Hematopoietic multipotent progenitor cell treated with erythropoietin and hydrocortisone succinate and interleukin-3 and kit ligand, for 17 days (in vitro differentiated cells): ENCODE measurements around the gene IKZF3.
A peak's percentile ranks its signal among the peaks of the same experiment; 100 is the strongest.
"Not testable (repeated sequence)": the region's sequence is repeated elsewhere in the genome, so short reads cannot be mapped to it uniquely, and the experiment has no call there.

Source experiments
- DNase-seq: peaks from one replicate; pipeline ENCODE4 v3.0.0-alpha.2; 2015; ENCODE audit warnings: low spot score

Gene IKZF3

GRCh38 chr17:39863918-39864746 is at the start of gene IKZF3:
IKZF3 (minus strand) TSS chr17:39864312; CDS start chr17:39864126, 186 bp downstream.
- no peak for DNase-seq

- DNase-seq = no peak
Measured at GRCh38 chr17:39908789-39909352, 44.8 kb upstream of the IKZF3 start.

DNA sequence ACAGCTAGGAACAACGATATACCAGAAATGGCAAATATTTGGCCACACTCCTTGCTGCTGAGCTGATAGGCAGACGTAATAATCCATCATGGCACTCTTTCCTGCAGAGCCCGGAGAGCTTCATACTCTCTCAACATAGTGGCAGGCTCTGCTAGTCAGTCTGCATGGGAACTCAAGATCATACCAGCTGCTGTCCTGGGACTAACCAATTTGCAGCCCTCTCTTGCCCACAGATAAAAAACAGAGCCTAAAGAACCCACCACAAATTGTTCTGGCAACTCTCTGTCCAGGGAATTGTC is 40.8 kb upstream of the IKZF3 start:
- DNase-seq = no peak

- DNase-seq = no peak
Measured at GRCh38 chr17:39903158-39903884, 39.2 kb upstream of the IKZF3 start.

DNA sequence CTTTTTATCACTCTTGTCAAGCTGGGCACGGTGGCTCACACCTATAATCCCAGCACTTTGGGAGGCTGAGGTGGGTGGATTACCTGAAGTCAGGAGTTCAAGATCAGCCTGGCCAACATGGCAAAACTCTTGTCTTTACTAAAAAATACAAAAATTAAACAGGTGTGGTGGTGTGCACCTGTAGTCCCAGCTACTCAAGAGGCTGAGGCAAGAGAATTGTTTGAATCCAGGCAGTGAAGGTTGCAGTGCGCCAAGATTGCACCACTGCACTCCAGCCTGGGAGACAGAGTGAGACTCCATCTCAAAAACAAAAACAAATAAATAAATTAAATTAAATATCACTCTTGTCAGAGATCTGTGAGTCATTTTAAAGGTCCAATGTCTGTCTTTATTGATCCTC is 37.9 kb upstream of the IKZF3 start:
- not testable (repeated sequence) for DNase-seq

- no peak for DNase-seq
Measured at GRCh38 chr17:39899215-39899614, 35.1 kb upstream of the IKZF3 start.

GRCh38 chr17:39898088-39898487 is 34.0 kb upstream of the IKZF3 start:
- DNase-seq = no peak

- no peak for DNase-seq
Measured at GRCh38 chr17:39894681-39895376, 30.7 kb upstream of the IKZF3 start.

GRCh38 chr17:39889200-39889599 is 25.1 kb upstream of the IKZF3 start:
- DNase-seq = no peak

GRCh38 chr17:39887078-39887477 is 23.0 kb upstream of the IKZF3 start:
- DNase-seq = no peak

GRCh38 chr17:39886102-39886501 is 22.0 kb upstream of the IKZF3 start:
- not testable (repeated sequence) for DNase-seq

- peak; percentile 49 for DNase-seq
Measured at GRCh38 chr17:39872751-39873150, 8.6 kb upstream of the IKZF3 start.

DNA sequence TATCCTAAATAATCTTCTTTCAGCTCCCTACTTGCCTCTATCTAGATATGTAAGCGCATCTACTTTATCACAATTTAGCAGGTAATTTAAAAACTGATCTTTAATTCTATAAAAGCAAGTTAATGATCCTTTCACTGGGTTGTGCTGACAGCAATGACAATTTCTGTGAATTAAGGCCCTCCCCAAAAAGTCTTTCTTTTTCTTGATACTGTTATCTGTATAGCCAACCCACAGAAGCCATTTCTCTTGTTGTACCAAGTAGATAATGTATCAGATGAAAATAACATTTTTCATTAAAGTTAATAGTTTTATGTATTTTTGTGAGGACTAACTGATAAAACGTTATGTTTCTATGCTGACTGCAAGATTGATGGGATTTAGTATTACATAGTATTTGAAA is 7.7 kb upstream of the IKZF3 start:
- no peak for DNase-seq

DNA sequence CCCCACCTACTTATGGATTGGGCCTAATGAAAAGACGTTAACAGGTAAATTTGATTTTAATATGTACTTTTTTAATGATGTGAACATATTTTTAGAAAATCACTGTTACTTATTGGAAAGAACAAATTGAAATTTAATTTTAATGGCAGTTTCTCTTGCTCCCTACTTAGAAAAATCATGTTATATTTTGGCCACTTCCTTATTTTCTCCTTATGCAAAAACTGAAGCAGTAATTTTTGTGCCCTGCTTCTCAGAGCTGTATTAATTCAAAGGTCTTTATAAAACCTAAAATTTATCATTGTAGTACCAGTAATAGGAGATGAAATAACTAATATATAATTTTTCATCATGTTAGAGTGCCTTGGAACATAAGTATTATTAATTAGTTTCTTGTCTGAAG is 6.7 kb upstream of the IKZF3 start:
- DNase-seq = no peak

GRCh38 chr17:39868554-39868942 is 4.4 kb upstream of the IKZF3 start:
- DNase-seq = no peak

DNA sequence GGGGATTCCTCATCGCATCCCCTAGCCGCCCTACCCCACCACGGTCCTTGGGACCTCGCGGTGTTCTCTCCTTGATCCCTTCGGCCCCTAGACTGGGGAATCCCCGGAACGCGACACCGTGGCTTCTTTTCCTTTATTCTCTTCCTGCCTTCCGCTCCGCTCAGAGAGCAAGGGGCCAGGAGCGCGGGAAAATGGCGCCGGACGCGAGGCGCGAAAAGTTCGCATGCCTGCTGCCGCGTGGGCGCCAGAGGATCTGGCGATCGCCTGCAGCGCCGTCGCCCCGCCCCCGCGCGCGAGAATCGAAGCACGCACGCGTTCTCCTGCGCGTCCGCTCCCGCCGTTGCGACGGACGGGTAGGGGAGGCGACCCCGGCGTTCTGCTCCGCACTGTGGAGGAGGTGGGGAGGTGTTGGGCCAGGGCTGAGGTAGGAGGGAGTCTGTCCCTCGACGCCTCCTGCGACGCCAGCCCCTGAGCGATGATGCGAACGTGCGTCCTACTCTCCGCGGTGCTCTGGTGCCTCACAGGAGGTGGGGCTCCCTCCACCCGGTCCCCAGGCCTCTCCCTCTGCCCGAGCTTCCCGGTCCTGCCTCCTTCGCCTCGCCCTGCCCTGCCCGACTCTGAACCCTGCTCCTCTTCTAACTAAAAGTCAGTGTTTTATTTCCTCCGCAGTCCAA is 3.9 kb upstream of the IKZF3 start, which contains the start of gene ZPBP2:
ZPBP2 (plus strand) TSS at position 323 of the 674 bp plus-strand sequence; CDS start at position 476, 153 bp downstream.
- DNase-seq = no peak

GRCh38 chr17:39867084-39867879 is 3.2 kb upstream of the IKZF3 start:
- no peak for DNase-seq

DNA sequence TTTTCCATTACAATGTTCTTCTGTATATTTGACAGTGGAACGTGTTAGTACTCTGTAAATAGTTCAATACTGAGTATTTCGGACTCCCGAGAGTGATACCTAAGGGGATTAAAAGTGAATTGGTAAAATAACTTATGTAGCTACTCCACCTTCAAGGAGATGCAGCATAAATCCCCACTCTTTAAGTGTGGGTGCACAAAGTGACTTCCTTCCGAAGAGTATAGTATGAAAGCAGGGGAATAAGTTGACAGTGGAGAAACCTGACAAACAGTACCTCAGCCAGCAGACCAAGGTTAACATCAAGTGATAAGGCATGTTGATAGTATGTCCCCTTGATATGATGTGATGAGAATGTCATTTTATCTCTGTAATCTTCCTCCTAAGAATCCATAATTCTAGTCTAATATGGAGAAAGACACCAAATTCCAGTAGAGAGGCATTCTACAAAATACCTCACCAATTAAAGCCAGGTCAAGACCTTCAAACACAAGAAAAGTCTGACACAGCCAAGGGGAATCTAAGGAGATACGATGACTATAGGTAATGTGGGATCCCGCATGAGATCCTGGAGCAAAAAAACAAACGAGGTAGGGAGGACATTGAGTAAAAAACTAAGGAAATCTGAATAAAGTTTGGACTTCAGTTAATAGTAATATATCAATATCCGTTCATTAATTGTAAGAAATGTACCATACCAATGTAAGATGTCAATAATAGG is 2.1 kb upstream of the IKZF3 start:
- DNase-seq = no peak

GRCh38 chr17:39863244-39863917 is 731 bp downstream of the IKZF3 start:
- DNase-seq = no peak

- DNase-seq = no peak
Measured at GRCh38 chr17:39861235-39861634, 2.9 kb downstream of the IKZF3 start.
